GM21619 (cell line): Measurements from ENCODE around the gene BOK.

Experiments
- ATAC-seq: cut with Tn5 transposase; IDR thresholded peaks from one replicate; pipeline ENCODE4 v1.9.1; 2021; ENCODE audit not compliant: unreplicated experiment

Gene BOK

DNA sequence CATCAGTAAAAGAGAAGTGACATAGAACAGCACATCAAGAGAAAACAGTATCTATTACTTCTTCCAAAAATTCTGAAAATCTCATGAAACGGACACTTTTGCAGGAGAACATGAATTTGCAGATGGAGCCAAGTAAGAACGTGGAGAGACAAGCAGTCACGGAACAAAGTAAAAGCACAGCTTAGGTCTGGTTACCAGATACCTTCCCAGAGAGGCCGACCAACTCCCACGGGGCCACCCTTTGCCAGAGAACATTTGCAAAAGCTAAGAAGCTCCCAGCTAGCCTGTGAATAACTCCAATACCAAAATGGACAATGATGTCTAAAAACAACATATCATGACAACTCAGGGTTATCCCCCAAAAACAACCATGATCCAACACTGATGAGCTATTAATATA is 39.5 kb downstream of the BOK start:
- ATAC-seq, result no peak

DNA sequence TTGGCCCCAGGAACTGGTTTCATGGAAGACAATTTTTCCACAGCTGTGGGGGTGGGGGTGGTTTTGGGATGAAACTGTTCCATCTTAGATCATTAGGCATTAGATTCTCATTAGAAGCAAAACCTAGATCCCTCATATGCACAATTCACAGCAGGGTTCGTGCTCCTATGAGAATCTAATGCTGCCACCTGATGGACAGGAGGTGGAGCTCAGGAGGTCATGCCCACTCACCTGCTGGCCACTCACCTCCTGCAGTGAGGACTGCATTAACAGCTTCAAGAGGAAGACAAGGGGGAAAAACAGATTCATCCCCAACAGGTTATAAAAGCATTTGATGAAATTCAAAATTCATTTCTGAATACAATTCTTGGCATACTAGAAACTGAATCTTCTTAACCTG is 39.9 kb downstream of the BOK start:
- no peak for ATAC-seq

DNA sequence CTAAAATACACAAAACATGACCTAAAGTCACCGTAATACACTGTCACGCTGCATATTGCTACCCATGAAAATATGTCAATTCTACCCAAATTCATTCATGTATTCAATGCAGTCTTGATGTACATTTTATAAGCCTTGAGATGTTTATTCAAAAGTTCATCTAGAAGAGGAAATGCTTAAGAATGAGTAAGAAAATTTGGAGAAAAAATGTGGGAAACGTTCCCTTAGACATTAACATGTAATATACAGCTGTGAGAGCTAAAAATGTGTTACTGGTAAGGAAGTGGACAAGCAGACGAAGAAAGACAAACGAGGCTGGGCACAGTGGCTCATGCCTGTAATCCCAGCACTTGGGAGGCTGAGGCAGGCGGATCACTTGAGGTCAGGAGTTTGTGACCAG is 41.1 kb downstream of the BOK start:
- no peak for ATAC-seq

DNA sequence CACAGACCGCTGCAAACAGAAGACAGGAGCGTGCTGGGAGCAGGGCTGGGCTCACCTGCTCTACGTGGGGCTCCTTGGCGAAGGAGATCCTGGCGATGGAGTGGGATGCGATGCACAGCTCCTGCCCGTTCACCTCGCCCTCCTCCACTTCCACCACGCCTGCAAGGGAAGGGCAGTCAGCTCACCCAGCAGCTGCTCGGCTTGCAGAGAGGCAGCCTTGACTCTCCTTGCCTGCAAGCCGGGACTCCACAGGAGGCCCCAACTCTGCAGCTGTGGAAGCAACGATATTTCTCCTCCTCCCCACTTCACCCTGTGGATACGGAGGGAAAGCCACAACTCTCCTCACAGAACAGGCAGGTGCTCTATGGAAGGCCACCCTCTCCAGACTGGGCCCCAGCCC is 43.3 kb downstream of the BOK start:
- no peak for ATAC-seq

DNA sequence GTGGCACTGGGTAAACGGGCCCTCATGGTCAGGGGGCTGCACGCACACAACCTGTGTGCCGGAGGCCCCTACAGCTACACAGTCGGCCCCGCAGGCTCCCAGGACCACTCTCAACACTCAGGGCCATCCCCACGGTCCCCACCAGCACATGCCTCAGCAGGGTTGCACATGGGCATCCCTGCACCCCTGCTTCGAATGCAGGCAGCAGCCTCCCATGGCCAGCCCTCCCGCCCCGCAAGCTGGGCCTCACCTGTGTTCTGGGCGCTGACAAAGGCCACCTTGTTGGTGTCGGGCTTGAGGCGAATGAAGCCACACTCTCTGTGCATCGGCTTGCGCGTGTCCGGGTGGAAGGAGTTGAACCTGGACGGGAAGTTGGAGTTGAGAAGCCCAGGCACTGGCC is 44.2 kb downstream of the BOK start:
- ATAC-seq, result no peak

DNA sequence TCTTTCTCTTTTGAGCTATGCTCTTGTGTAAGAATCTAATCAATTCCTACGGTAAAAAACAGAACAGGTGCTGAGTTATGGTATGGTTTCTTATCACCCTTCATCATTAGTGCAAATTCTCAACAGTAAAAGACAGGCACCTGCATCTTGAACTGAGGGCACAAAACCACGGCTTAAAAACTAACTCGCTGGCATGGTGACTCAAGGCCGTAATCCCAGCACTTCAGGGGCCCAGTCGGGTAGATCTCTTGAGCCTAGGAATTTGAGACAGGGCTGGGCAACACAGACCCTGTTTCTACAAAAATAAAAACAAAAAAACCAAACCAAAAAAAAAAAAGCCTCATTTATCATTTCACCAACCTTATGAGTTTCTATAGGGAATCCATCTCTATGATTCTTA is 45.1 kb downstream of the BOK start:
- ATAC-seq, result no peak

DNA sequence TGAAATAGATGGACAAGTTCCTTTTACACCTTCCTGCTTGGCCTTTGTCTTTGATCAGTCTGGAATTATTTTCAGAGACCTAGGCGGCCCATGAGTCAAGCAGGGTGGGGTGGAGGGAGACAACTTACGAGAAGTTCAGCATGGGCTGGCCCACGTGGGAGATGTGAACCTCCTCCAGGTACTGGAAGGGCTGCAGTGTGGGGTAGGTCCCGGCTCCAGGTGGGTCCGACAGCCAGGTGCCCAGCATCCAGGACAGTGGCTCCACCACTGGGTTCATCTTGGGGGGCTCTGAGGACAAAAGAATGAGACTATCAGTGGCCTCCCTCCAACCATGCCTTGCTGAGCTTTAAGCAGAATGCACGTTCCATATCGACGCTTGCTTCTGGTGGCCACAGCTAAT is 47.6 kb downstream of the BOK start:
- ATAC-seq, result no peak

DNA sequence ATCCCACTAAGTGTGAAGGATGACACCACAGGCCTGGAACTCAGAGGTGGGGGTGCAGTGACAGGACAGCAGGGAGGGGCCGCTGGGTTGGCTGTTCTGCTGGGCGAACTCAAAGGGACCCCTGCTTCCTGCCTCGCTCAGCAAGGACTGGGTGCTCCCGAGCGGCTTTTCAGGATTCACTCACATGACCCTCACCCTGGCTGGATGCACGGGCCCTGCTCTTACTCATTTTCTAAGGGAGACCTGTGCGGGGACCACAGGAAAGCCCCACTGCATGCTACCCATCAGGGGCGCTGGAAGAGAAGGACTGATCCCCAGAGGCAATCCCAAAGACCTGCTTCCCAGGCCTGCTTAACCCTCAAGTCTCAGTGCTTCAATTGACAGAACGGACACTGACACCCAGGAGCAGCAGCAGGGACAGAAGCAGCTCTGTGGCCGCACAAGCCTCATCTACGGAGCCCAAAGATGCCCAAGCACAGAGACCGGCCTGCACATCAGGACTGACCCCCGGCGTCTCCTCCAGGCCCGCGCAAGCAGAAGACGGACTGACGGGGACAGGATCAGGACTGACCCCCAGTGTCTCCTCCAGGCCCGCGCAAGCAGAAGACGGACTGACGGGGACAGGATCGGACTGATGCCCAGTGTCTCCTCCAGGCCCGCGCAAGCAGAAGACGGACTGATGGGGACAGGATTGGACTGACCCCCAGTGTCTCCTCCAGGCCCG is 48.8 kb downstream of the BOK start:
- ATAC-seq, result no peak

DNA sequence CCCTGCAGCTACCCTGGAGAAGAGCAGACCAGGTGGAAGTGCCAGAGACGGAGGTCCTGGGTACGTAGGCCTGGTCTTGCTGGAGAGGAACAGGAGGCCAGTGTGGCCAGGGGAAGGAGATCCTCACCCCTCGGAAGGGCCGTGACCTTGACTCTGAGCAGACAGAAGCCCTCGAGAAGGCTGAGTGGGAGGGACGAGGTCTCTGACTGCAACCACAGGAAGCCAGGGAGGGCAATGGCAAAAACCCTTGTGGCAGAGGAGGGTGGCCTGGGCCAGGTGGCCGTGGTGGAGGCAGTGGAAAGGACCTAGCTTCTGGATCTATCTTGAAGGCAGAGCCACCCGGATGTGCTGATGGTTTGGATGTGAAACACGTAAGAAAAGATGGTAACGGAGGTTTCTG is 50.3 kb downstream of the BOK start:
- ATAC-seq, result no peak

DNA sequence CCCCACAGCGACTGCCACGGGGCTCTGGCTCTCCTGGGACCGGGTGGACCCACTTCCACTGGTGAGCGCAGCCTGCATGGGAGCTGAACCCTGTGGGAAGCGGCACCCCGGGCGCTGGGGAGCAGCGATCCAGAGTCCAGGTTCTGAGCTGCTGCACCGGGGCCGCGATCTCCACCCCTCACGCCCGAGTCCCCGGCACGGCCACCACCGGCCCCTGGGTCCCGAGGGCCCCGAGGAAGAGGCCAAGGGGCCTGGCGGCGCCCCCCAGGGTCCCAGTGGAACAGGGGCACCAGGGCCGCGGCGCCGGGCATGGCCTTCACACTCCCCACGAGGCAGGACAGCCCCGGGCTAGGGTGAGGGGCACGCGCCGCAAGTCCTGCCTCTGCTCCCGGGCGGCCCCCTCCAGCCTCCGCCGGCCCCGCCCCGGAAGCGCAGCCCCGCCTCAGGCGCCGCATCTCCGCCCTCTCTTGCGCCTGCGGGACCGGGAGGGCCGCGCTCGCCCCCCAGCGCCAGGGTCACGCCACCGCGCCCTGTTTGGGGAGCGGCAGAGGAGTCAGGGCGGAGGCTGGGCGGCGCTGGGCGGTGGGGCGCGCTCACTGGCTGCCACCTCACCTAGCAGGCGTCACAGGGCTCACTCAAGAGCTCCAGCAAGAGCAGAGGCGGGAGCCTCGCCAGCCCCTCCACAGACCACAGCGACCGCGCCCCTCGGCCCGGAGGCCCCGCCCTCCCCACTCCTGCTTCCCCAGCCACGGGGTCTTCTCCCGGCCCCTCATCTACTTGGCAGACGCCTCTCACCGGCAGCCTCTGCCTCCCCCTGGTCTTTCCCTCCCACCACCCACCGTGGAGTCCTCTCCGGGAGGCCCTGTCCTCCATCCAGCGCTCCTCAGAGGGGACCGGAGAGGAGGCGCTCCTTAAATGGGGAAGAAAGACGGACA is 51.6 kb downstream of the BOK start:
- peak; percentile 95 for ATAC-seq

DNA sequence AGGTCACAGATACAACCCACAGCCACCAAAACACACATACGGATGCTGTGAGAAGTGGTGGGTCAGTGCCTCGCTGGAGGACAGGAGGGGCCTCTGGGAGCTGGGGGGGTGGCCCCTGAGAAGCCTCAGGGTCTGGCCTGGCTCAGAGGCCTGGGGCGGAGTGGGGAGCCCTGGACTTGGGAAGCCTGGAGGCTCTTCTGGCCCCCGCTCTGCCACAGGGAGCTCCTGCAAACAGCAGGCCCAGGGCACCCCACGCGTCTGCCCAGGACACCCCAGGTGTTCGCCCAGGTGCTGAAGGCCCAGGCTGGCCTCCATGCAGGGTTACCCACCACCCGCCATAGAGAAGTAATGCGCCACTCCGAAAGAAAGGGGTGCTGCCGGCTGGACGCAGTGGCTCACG is 52.5 kb downstream of the BOK start:
- ATAC-seq, result no peak

DNA sequence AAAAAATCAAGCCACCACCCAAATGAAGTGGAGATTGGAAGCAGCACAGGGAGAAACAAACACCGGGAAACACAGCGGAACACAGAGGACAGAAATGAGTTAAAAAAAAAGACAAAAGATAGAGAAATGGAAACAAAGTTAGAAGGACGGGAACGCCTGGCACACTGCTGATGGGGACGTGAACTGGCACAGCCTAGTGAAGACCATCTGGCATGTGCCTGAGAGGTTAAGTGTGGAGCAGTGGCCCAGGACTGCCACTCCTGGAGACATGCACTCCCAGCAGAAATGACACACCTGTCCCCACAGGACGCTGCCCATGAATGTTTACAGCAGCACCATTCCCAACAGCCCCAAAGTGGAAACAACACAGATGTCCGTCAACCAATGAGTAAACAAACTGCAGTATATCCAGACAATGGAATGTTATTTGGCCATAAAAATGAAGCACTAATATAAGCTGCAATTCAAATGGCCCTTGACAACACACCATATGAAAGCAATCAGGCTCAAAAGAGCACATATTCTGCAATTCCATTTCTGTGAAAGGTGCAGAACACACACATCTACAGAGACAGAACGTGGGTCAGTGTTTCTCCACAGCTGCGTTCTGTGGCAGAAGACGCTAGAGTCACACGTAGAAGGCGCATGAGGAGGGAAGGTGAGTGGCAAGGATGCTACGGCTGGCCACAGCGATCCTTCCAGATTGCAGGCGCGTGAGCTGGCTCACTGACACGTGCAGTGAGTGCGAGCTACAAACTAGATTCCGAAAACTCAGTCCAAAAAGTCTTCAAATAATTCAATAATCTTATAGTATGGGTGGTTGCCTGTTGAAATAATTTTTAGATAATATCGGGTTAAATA is 53.8 kb downstream of the BOK start:
- ATAC-seq, result no peak

DNA sequence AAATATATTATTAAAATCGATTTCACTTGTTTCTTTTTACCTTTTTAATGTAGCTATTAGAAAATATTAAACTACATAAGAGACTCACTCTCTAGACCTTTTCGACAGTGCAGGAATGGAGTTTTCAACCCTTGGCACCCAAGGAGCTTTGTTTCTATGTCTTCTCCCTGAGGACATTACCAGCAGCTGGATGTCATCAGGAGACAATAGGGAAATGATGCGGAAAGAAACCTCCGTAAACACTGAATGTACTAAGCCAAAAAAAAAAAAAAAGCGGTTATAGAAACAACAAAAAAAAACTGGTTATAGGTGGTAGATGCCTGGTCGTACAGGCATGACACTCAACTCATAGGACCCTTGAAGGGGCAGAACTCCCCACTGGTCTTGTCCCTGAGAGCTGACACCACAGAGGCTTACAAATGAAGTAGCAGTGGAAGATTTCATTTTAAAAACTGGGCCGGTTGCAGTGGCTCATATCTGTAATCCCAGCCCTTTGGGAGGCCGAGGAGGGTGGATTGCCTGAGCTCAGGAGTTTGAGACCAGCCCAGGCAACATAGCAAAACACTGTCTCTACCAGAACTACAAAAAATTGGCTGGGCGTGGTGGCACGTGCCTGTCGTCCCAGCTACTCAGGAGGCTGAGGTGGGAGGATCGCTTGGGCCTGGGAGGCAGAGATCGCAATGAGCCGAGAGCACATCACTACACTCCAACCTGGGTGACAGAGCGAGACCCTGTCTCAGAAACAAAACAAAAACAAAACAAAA is 54.7 kb downstream of the BOK start:
- no peak for ATAC-seq

DNA sequence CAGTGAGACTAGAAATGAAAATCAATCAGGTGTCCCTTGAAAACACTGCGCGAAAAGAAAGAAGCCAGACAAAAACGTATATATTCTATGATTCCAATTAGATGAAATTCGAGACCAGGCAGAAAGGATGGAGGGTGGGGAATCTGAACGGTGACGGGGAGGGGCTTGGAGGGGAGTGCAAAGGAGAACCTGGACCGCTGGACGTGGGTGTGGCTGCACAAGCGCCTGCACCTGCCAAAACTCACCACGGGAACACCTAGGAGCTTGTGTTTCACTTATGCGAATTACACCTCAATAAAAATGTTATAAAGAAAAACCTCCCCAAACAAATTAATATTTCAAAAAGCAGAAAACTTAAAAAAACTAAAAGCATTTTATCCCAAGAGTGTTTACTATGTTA is 56.5 kb downstream of the BOK start:
- ATAC-seq, result no peak

DNA sequence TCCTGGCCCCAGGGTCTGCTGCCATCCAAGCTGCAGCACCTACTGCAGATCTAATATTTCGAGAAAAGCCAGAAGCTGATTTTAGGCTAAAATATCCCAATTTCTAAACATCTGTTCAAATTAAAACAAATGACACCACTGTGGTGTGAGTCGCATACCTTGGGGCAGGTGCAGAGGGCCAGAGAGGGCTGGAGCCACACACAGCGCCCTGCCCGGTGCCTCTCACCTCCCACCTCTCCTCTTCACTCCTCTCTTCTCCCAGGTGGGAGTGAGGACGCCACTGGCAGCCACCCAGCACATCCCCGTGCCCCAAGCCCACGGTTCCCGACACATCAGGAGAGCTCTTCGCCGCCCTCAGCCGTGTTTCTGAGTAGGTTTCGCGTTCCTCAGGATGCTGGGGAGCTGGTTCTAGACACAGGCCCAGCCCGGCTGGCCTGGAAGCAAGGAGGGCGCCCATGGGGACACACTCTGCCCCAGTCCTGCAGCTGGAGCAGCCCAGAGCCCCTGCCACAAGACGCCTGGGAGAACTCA is 57.0 kb downstream of the BOK start:
- ATAC-seq, result no peak

DNA sequence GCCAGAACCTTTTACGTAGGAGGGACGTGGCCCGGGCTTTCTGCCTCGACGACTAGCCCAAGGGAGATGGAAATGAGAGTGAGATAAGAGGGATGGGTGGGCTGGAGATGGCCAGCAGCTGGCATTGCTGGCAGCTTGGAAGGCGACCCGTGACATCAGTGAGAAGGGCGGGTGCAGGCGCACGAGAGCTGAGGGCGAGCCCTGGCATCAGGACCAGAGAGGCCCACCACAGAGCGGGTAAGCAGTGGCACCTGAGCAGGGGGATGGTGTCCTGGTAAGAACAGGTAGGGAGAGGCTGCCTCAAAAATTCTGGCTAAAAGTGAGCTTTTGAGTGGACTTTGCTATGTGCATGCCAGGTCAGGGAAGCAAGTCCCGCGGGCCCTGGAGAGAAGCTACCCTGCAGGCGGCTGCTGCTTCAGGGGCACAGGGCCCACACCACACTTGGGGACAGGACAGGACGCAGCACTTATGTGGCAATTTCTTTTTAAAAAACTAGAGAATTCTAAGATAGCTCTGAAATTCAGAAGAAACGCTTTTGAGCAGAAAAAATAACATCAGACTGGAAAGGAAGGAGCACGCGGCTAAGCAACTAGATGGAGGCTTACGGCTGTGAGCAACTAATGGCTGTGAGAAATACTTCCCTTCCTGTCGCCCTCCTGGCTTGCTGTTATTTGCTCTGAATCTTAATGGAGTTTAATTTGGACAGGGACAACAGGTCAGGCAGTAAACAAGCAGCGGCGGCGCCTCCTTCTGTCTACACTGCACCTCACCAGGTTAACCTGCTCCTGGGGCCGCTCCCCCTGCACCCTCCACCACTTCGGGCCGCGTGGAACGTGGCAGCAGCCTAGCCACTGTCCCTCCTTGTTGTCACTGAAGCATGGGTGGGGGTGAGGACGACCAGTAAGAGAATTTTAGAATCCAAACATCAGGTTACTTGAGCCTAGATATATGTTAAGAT is 57.9 kb downstream of the BOK start:
- no peak for ATAC-seq

DNA sequence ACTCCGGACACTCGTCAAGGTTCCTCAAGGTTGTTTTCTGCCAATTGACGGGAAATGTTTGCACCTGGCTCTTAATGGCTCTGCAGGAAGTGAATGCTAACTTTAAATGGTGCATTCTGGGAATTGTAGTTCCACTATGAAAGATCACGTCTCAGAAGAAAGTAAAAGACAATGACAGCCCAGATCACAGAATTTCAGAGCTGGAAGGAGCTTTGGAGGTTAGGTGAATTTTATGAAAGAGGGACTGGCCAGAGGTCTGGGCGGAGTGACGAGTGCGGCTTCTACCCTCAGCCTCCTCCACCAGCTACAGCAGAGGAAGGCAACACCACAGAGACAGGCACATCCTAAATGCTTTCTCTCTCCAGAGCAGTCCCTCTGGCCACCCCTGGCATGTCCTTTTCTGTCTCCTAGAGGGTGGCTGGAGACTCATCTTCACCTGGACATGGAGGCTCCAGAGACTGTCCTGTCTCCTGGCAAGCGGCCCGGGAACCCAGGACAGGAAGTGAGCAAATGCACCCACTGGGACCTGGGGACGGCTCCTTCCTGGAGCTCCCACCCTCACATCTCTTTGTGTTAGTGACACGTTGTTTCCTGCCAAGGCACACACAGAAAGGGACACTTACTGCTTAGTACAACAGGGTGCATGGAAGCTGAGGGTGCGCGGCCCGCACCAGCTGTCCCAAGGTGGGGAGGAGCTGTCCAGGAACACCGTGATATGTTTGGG is 59.0 kb downstream of the BOK start:
- no peak for ATAC-seq

DNA sequence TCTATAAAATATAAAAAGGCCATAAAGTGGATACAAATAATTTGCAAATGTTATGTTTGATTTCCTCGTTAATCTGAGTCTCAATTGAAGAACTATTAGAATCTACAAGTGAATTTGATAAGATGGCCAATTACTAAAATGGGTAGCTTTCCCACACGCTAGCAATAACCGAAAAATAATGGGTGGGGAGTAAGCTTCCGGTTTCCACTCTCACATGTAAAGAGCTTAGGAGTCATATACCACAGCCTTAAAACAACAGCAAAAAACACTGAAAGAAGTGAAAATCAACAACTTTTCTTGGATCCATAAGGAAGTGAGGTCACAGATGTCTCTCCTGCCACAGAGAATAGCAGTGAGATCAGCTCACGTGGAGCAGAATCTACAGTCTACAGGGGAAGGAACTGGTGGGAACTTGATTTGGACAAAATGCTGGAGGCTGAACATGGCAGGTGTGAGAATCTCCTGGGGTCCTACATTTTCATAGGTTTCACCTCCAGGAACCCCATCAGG is 59.8 kb downstream of the BOK start:
- ATAC-seq, result no peak
